HepG2 (cell line): ENCODE data around the gene KRTAP10-8. TPM values are rescaled to one million over a fixed set of nuclear protein-coding genes. Genes with fewer than 3 reads are reported as not detected.
"Not testable (repeated sequence)": the region's sequence is repeated elsewhere in the genome, so short reads cannot be mapped to it uniquely, and the experiment has no call there.

Source experiments
- ATAC-seq: fragments of 200-7000 bp; cut with Tn5 transposase; 3 replicates; pipeline ENCODE4 v1.9.1; 2020; ENCODE audit warnings: mild to moderate bottlenecking, moderate library complexity
- BruUV-seq: library from RNA; stranded (reverse); fragments of 400-500 nt; replicated peaks from 2 replicates; lab custom pipeline; 2021; lab: Mats Ljungman, UMichigan
- CTCF ChIA-PET: fragments of 300-600 bp; formaldehyde crosslinking; extraction: SDS; loops from one replicate; lab custom pipeline; 2021; ENCODE audit warnings: low total read pairs, inconsistent platforms, low intra/inter-chr PET ratio; lab: Yijun Ruan, JAX
- POLR2A ChIA-PET: fragments of 350-600 bp; sonication (Branson Sonifier 250); formaldehyde crosslinking; loops from one replicate; lab custom pipeline; 2020; ENCODE audit warnings: antibody characterized with exemption, inconsistent platforms; lab: Yijun Ruan, JAX
- DNase-seq: peaks from one replicate; pipeline ENCODE4 v3.0.0-alpha.2; 2015; ENCODE audit warnings: low spot score
- FAIRE-seq: peaks from 3 replicates; lab custom pipeline; 2011; peaks lifted over from hg19 to GRCh38; lab: Jason Lieb, UNC
- H2AFZ ChIP-seq: one replicate; pipeline ENCODE4 v1.6.1; 2011; ENCODE audit warnings: low read length, inconsistent platforms
- H3K27ac ChIP-seq: fragments of 300-600 bp; 3 replicates; pipeline ENCODE4 v1.8.0; 2011; ENCODE audit warnings: mixed run types, mild to moderate bottlenecking, mixed read lengths, low read length, inconsistent platforms; ENCODE audit not compliant: insufficient read depth; ENCODE audit errors: extremely low read length
- H3K27me3 ChIP-seq, 2 experiments: fragments of 200-600 bp in 1 of 2; 2 replicates in 1 of 2; 3 replicates in 1 of 2; pipeline versions ENCODE4 v1.6.0 to v1.8.0; 2011; ENCODE audit warnings: low read length in 2 of 2, mild to moderate bottlenecking in 2 of 2, moderate library complexity in 2 of 2, inconsistent platforms in 1 of 2; ENCODE audit not compliant: insufficient read depth in 2 of 2, control insufficient read depth in 1 of 2
- H3K36me3 ChIP-seq, 2 experiments: fragments of 200-600 bp in 1 of 2; replicated peaks in 1 of 2; 2 replicates in 1 of 2; 3 replicates in 1 of 2; pipeline versions ENCODE4 v1.5.1 to v1.8.0; 2011; ENCODE audit warnings: low read length in 2 of 2, inconsistent platforms in 1 of 2; ENCODE audit not compliant: insufficient read depth in 2 of 2, control insufficient read depth in 1 of 2
- H3K4me1 ChIP-seq: 2 replicates; pipeline ENCODE4 v1.5.1; 2012; ENCODE audit warnings: low read length, inconsistent platforms; ENCODE audit not compliant: insufficient read depth
- H3K4me2 ChIP-seq: 2 replicates; pipeline ENCODE4 v1.6.0; 2011; ENCODE audit warnings: low read depth, low read length, inconsistent platforms
- H3K4me3 ChIP-seq, 3 experiments: fragments of 200-600 bp in 1 of 3; sonication (generic), shearing (Covaris generic) in 1 of 3; replicated peaks in 1 of 3; 2 replicates each; pipeline ENCODE4 v1.5.1; 2011 to 2016; ENCODE audit warnings: low read length in 3 of 3, inconsistent platforms in 2 of 3, low read depth in 2 of 3, mild to moderate bottlenecking in 2 of 3, control low read depth in 1 of 3, mixed read lengths in 1 of 3; ENCODE audit not compliant: insufficient read depth in 1 of 3
- H3K79me2 ChIP-seq: one replicate; pipeline ENCODE4 v1.6.1; 2011; ENCODE audit warnings: low read length, inconsistent platforms; ENCODE audit not compliant: insufficient read depth
- H3K9ac ChIP-seq: 2 replicates; pipeline ENCODE4 v1.6.0; 2011; ENCODE audit warnings: mild to moderate bottlenecking, low read depth, low read length, inconsistent platforms; ENCODE audit not compliant: insufficient read depth
- H3K9me3 ChIP-seq: 2 replicates; pipeline ENCODE4 v1.5.1; 2012; ENCODE audit warnings: mild to moderate bottlenecking, low read length
- H4K20me1 ChIP-seq: 2 replicates; pipeline ENCODE4 v1.6.0; 2011; ENCODE audit warnings: inconsistent platforms, mild to moderate bottlenecking, low read length, moderate library complexity; ENCODE audit not compliant: insufficient read depth
- CCDC6 ChIP-seq: sonication (generic); formaldehyde crosslinking; IDR thresholded peaks from 2 replicates; pipeline ENCODE4 v1.8.1; 2022; ENCODE audit warnings: mild to moderate bottlenecking, missing genetic modification reagents, moderate library complexity
- CHCHD3 ChIP-seq: sonication (generic); formaldehyde crosslinking; IDR thresholded peaks from 2 replicates; pipeline ENCODE4 v1.8.0; 2022; ENCODE audit warnings: mild to moderate bottlenecking, missing genetic modification reagents, moderate library complexity
- SKIL ChIP-seq: sonication (generic); formaldehyde crosslinking; IDR thresholded peaks from 2 replicates; pipeline ENCODE4 v1.8.0; 2022; ENCODE audit warnings: missing genetic modification reagents, mild to moderate bottlenecking, moderate library complexity, borderline replicate concordance
- SOX13 ChIP-seq, 3 experiments: fragments of 450-650 bp in 1 of 3; sonication (generic) in 1 of 3; formaldehyde crosslinking in 1 of 3; IDR thresholded peaks in 2 of 3; conservative IDR thresholded peaks in 1 of 3; 2 replicates each; pipeline versions ENCODE4 v1.5.0 to v1.6.1; 2016 to 2020; ENCODE audit warnings: antibody characterized with exemption in 1 of 3, mild to moderate bottlenecking in 1 of 3, missing compliant biosample characterization in 1 of 3, missing genetic modification reagents in 1 of 3, moderate library complexity in 1 of 3
- ZBTB21 ChIP-seq: sonication (generic); formaldehyde crosslinking; IDR thresholded peaks from 2 replicates; pipeline ENCODE4 v1.4.0; 2020; ENCODE audit warnings: missing genetic modification reagents
- ZBTB4 ChIP-seq: sonication (generic); formaldehyde crosslinking; IDR thresholded peaks from 2 replicates; pipeline ENCODE4 v1.4.0; 2020; ENCODE audit warnings: missing genetic modification reagents, mild to moderate bottlenecking, borderline replicate concordance
- ZMAT5 ChIP-seq: sonication (generic); formaldehyde crosslinking; IDR thresholded peaks from 2 replicates; pipeline ENCODE4 v1.5.0; 2020; ENCODE audit warnings: mild to moderate bottlenecking, low read depth, missing genetic modification reagents, borderline replicate concordance
- ZNF382 ChIP-seq: sonication (generic); formaldehyde crosslinking; IDR thresholded peaks from 2 replicates; pipeline ENCODE4 v1.5.0; 2020; ENCODE audit warnings: missing genetic modification reagents, mild to moderate bottlenecking, borderline replicate concordance
- ZNF816 ChIP-seq: sonication (generic); formaldehyde crosslinking; IDR thresholded peaks from 2 replicates; pipeline ENCODE4 v1.8.0; 2022; ENCODE audit warnings: missing genetic modification reagents, mild to moderate bottlenecking, borderline replicate concordance
- WGBS: methylation state at CpG from one replicate; pipeline ENCODE4 v1.1.6; 2017; ENCODE audit warnings: low lambda C conversion rate; 5-methylcytosine and 5-hydroxymethylcytosine counted together
- in situ Hi-C: cut with HindIII; loops from 2 replicates; pipeline ENCODE4 v1.10.0; 2017; ENCODE audit warnings: low pct_unique_long_range_greater_than_20kb; ENCODE audit not compliant: extremely low pct_ligation_motif_present
- intact Hi-C: fragments of 100-400 bp; cut with micrococcal nuclease; formaldehyde crosslinking; loops from one replicate; pipeline ENCODE4 v1.10.0; 2022; ENCODE audit not compliant: unreplicated experiment
- polyA plus RNA-seq, 8 experiments: library from polyadenylated mRNA; depleted of rRNA in 3 of 8; stranded (reverse) in 7 of 8; unstranded in 1 of 8; fragments of >200 nt; fragmentation: Illumina TruSeq in 4 of 8; extraction: Trizol in 4 of 8; gene quantifications; 2 replicates each; pipeline versions ENCODE4 v1.2.1 to v1.2.3, GENCODE V29; 2011 to 2016; ENCODE audit warnings: low read depth in 4 of 8, missing spikeins in 1 of 8, mixed read lengths in 1 of 8; ENCODE audit not compliant: insufficient read depth in 1 of 8
- total RNA-seq, 5 experiments: library from RNA; depleted of rRNA; stranded (reverse); fragments of >200 nt; fragmentation: Illumina TruSeq; extraction: Trizol; gene quantifications; 2 replicates each; pipeline ENCODE4 v1.2.3, GENCODE V29; 2016; ENCODE audit warnings: low read depth in 1 of 5

Gene KRTAP10-8
- total and polyA plus RNA-seq, 2 of the 13 experiments (the other 11 are each of a cell fraction or from before 2014, with no cell fraction given): not detected

GRCh38 chr21:44658913-44659595 lies 47.2 kb downstream of the KRTAP10-8 start:
- H4K20me1 ChIP-seq: no peaks in the 10 kb centered on the region
- no peak for ATAC-seq
- TF ChIP-seq ZBTB21 (no peak), SKIL (no peak), SOX13 (IDR thresholded peaks at IDR 0.05) (no peak), SOX13 (CRISPR knock-in tag; conservative IDR thresholded peaks at IDR 0.05 in 1 of 2, IDR thresholded peaks at IDR 0.05 in 1 of 2) (no peak), ZNF816 (CRISPR knock-in tag) (no peak), CCDC6 (CRISPR knock-in tag) (no peak), ZBTB4 (CRISPR knock-in tag) (no peak), CHCHD3 (CRISPR knock-in tag) (no peak), ZNF382 (CRISPR knock-in tag) (no peak), ZMAT5 (CRISPR knock-in tag) (no peak)
- H3K4me1 ChIP-seq: peaks cover 9% of the 10 kb centered on the region; the same call in 1 of the 2 replicates
- ChIA-PET POLR2A (no interaction called here), CTCF (no interaction called here)
- H3K36me3 ChIP-seq: no peaks in the 10 kb centered on the region
- peaks cover 1 to 6% of the 10 kb centered on the region in 2 experiments; a peak in 2 of 5 replicates for H3K27me3 ChIP-seq
- intact Hi-C loops (no loop called here), in situ Hi-C loops (no loop called here)
- BruUV-seq: no TSS peak
- no peak overlapping the region for H3K27ac ChIP-seq
- no peak overlapping the region for H3K4me3 ChIP-seq
- no peak overlapping the region for H3K4me2 ChIP-seq
- no peak overlapping the region for H3K9ac ChIP-seq
- no peak for DNase-seq
- no peak overlapping the region for H2AFZ ChIP-seq
- FAIRE-seq: no peak
- H3K79me2 ChIP-seq: no peaks in the 10 kb centered on the region
- peaks cover 4% of the 10 kb centered on the region; the same call in 1 of the 2 replicates for H3K9me3 ChIP-seq
- WGBS: 20% methylated on average over 9 of the region's 11 CpGs

- FAIRE-seq, H3K9ac ChIP-seq, DNase-seq, H3K4me1 ChIP-seq, ATAC-seq, H3K4me2 ChIP-seq, BruUV-seq, H4K20me1 ChIP-seq, POLR2A ChIA-PET, H2AFZ ChIP-seq, H3K79me2 ChIP-seq, H3K4me3 ChIP-seq, H3K27me3 ChIP-seq, H3K36me3 ChIP-seq, H3K27ac ChIP-seq, H3K9me3 ChIP-seq, in situ Hi-C loops, CTCF ChIA-PET, intact Hi-C loops: not testable (repeated sequence)
- 41% methylated on average over 7 of the region's 7 CpGs for WGBS
Observed at GRCh38 chr21:44661567-44661966, 49.7 kb downstream of the KRTAP10-8 start.
